ENCODE data around the gene CRACDL.

The CRACDL gene

GRCh38 chr2:98803405-98804264, 132.4 kb downstream of the CRACDL start:
- no peak for TF ChIP-seq SNAI2 (CRISPR knock-in tag; IDR thresholded peaks at IDR 0.05)
- no peak for TF ChIP-seq PPARA (CRISPR knock-in tag; IDR thresholded peaks at IDR 0.05; ENCODE audit: borderline replicate concordance)
- ATAC-seq = no peak

GRCh38 chr2:98802344-98802743, 133.7 kb downstream of the CRACDL start:
- no peak for TF ChIP-seq BACH2 (CRISPR knock-in tag; IDR thresholded peaks at IDR 0.05; ENCODE audit: borderline replicate concordance)
- no peak for TF ChIP-seq TOX (CRISPR knock-in tag; IDR thresholded peaks at IDR 0.05; ENCODE audit: borderline replicate concordance)
- no peak for TF ChIP-seq RARB (CRISPR knock-in tag; IDR thresholded peaks at IDR 0.05)
- TF ChIP-seq ESRRG (CRISPR knock-in tag; IDR thresholded peaks at IDR 0.05) = no peak
- TF ChIP-seq, protein P1, sequence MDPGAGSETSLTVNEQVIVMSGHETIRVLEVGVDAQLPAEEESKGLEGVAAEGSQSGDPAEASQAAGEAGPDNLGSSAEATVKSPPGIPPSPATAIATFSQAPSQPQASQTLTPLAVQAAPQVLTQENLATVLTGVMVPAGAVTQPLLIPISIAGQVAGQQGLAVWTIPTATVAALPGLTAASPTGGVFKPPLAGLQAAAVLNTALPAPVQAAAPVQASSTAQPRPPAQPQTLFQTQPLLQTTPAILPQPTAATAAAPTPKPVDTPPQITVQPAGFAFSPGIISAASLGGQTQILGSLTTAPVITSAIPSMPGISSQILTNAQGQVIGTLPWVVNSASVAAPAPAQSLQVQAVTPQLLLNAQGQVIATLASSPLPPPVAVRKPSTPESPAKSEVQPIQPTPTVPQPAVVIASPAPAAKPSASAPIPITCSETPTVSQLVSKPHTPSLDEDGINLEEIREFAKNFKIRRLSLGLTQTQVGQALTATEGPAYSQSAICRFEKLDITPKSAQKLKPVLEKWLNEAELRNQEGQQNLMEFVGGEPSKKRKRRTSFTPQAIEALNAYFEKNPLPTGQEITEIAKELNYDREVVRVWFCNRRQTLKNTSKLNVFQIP (CRISPR knock-in tag; IDR thresholded peaks at IDR 0.05; ENCODE audit: borderline replicate concordance, low read depth) = no peak
- TF ChIP-seq ARNTL (CRISPR knock-in tag; IDR thresholded peaks at IDR 0.05; ENCODE audit: borderline replicate concordance, low read depth) = no peak
- no peak for TF ChIP-seq OSR1 (CRISPR knock-in tag; IDR thresholded peaks at IDR 0.05)
- no peak for TF ChIP-seq TCF4 (CRISPR knock-in tag; IDR thresholded peaks at IDR 0.05; ENCODE audit: borderline replicate concordance)
- no peak for TF ChIP-seq ZNF70 (CRISPR knock-in tag; IDR thresholded peaks at IDR 0.05)
- TF ChIP-seq CSDC2 (CRISPR knock-in tag; IDR thresholded peaks at IDR 0.05) = no peak
- TF ChIP-seq, protein P2, sequence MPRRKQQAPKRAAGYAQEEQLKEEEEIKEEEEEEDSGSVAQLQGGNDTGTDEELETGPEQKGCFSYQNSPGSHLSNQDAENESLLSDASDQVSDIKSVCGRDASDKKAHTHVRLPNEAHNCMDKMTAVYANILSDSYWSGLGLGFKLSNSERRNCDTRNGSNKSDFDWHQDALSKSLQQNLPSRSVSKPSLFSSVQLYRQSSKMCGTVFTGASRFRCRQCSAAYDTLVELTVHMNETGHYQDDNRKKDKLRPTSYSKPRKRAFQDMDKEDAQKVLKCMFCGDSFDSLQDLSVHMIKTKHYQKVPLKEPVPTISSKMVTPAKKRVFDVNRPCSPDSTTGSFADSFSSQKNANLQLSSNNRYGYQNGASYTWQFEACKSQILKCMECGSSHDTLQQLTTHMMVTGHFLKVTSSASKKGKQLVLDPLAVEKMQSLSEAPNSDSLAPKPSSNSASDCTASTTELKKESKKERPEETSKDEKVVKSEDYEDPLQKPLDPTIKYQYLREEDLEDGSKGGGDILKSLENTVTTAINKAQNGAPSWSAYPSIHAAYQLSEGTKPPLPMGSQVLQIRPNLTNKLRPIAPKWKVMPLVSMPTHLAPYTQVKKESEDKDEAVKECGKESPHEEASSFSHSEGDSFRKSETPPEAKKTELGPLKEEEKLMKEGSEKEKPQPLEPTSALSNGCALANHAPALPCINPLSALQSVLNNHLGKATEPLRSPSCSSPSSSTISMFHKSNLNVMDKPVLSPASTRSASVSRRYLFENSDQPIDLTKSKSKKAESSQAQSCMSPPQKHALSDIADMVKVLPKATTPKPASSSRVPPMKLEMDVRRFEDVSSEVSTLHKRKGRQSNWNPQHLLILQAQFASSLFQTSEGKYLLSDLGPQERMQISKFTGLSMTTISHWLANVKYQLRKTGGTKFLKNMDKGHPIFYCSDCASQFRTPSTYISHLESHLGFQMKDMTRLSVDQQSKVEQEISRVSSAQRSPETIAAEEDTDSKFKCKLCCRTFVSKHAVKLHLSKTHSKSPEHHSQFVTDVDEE (CRISPR knock-in tag; IDR thresholded peaks at IDR 0.05) = no peak
- no peak for TF ChIP-seq ZC3H10 (CRISPR knock-in tag; IDR thresholded peaks at IDR 0.05)
- TF ChIP-seq ZNF565 (CRISPR knock-in tag; conservative IDR thresholded peaks at IDR 0.05; ENCODE audit: low read depth) = no peak
- TF ChIP-seq ISL1 (CRISPR knock-in tag; IDR thresholded peaks at IDR 0.05) = no peak
- no peak for TF ChIP-seq CSRNP3 (CRISPR knock-in tag; IDR thresholded peaks at IDR 0.05)
- no peak for TF ChIP-seq CREB5 (CRISPR knock-in tag; IDR thresholded peaks at IDR 0.05; ENCODE audit: low read depth)
- TF ChIP-seq ZFP30 (CRISPR knock-in tag; IDR thresholded peaks at IDR 0.05) = no peak
- TF ChIP-seq SNAI2 (CRISPR knock-in tag; IDR thresholded peaks at IDR 0.05) = no peak
- TF ChIP-seq ZNF8 (CRISPR knock-in tag; IDR thresholded peaks at IDR 0.05) = no peak
- ATAC-seq = no peak

- ATAC-seq = no peak
- TF ChIP-seq, protein P1 (CRISPR knock-in tag; IDR thresholded peaks at IDR 0.05; ENCODE audit: borderline replicate concordance, low read depth) = no peak
- TF ChIP-seq ZFP30 (CRISPR knock-in tag; IDR thresholded peaks at IDR 0.05) (no peak), TCF4 (CRISPR knock-in tag; IDR thresholded peaks at IDR 0.05; ENCODE audit: borderline replicate concordance) (no peak), ARNTL (CRISPR knock-in tag; IDR thresholded peaks at IDR 0.05; ENCODE audit: borderline replicate concordance, low read depth) (no peak), CREB5 (CRISPR knock-in tag; IDR thresholded peaks at IDR 0.05; ENCODE audit: low read depth) (no peak), CSRNP3 (CRISPR knock-in tag; IDR thresholded peaks at IDR 0.05) (no peak), SNAI2 (CRISPR knock-in tag; IDR thresholded peaks at IDR 0.05) (no peak), ZNF565 (CRISPR knock-in tag; conservative IDR thresholded peaks at IDR 0.05; ENCODE audit: low read depth) (no peak), OSR1 (CRISPR knock-in tag; IDR thresholded peaks at IDR 0.05) (no peak), GLIS3 (CRISPR knock-in tag; IDR thresholded peaks at IDR 0.05) (no peak), PPARA (CRISPR knock-in tag; IDR thresholded peaks at IDR 0.05; ENCODE audit: borderline replicate concordance) (no peak)
- TF ChIP-seq, protein P2 (CRISPR knock-in tag; IDR thresholded peaks at IDR 0.05) = no peak
Observed at GRCh38 chr2:98801921-98802321, 134.1 kb downstream of the CRACDL start.

Measured in SK-N-SH treated with all-trans-retinoic acid at 6 μM for 48 hours (cell line).